Renal cortical epithelial cell (primary cell): ENCODE results near the gene ABCA13. TPM values are rescaled to one million over a fixed set of nuclear protein-coding genes. Genes with fewer than 3 reads are reported as not detected.
"Not testable (repeated sequence)": the region's sequence is repeated elsewhere in the genome, so short reads cannot be mapped to it uniquely, and the experiment has no call there.

Experiments
- DNase-seq: peaks from one replicate; pipeline ENCODE4 v3.0.0-alpha.2; 2011; ENCODE audit warnings: low read depth
- total RNA-seq: library from RNA; depleted of rRNA; stranded (reverse); fragments of >200 nt; gene quantifications from 2 replicates; pipeline ENCODE4 v1.2.3, GENCODE V29; 2014

Gene ABCA13
- 0.45 and 0.87 TPM in 2 replicates for total RNA-seq

DNA sequence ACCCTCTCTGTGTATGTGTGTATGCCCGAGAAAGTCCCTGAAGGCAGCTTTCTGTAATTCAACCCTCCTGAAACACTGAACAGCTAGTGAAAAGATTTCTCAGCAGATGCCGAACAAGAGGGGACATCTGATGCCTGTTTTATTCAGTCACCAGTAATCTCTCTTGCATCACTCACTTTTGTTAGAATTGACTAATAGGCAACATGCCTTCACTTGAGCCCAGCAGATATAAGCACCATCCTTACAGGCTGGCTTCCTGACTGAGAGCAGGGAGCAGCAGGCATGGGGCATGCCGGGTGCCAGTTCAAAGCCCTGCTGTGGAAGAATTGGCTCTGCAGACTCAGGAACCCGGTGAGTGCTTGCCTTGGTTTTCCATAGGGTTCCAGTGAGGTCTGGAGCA is at the start of gene ABCA13:
ABCA13 (plus strand) TSS at position 257 of the 400 bp plus-strand sequence; CDS start at position 283, 26 bp downstream.
- no peak for DNase-seq

DNA sequence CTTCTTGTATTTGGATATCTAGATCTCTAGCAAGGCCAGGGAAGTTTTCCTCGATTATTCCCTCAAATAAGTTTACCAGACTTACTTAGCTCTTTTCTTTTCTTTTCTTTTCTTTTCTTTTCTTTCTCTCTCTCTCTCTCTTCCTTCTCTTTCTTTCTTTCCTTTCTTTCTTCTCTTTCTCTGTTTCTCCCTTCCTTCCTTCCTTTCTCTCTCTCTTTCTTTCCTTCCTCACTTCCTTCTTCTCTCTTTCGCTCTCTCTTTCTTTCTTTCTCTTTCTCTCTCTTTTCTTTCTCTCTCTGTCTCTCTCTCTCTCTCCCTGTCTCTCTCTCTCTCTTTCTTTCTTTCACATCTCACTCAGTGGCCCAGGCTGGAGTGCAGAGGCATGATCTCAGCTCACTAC is 45.2 kb upstream of the ABCA13 start:
- no peak for DNase-seq

DNA sequence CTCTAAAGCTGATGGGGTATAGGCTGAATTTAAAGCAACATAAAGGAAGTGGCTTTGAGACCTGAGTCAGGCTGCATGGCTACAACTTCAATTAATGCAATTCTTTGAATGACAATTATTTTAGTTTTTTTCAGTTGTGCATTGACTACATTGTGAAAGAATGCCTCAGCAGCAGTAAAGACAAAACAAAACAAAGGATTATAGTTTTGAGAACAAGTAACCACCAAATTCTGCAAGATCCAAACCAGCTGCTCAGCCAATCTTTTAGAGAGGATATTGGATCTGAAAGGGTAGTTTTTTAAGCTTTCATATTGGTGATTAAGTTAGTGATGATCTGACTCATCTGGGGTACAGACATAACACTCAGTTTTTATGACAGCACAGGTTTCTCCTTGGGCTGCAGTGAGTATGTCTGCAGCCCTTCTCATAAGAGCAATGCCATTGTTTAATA is 40.6 kb upstream of the ABCA13 start:
- no peak for DNase-seq

DNA sequence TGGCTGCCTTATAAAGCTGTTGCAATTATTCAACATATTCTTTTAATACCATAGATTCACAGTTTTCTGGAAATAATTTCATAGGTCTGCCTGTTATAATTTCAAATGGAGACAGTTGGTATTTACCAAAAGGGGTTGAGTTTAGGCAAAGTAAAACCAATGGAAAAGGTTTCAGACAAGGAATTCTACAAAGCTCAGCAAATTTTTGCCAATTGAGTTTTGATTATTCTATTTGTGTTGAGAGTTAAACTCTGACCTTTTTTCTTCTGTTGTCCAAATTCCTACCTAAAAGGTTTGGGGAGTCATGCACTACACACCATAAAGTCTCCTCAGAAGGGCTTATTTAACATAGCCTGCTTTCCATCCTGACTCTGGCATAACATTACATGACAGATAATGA is 38.5 kb upstream of the ABCA13 start:
- DNase-seq = no peak

- no peak for DNase-seq
These were observed 31.8 kb upstream of the ABCA13 start for GRCh38 chr7:48139459-48139858.

DNA sequence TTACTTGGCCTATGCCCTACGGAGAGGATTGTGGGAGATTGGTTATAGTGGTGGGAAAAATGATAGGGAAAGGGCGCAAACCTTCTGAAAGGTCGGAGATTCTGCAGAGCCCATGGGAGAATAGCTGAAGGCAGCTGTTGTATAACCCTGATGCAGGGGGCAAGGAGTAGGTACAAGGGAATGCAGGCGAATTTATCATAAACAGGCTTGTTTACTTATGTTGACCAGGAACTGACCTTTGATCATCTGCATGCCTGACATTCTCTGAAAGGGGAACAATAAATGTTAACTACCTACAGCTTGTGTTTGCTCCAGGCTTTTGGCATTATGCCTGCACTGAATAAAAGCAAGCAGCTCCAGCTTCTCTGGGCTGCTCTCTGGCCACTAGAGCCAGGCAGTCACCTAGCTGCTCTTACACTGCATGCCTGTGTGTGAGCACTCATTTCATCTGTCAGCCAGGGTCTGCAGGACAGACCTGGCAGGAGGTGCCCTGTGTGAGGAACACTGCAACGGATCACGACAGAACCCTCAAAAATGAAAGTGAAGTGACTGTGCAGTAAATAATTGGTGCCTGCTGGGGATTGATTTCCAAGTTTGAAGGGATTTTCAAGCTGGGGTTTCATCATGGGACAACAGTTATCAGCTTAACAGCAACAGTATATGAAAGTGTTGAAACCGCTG is 31.1 kb upstream of the ABCA13 start:
- DNase-seq = peak; percentile 91

- no peak for DNase-seq
These were observed 29.7 kb upstream of the ABCA13 start for GRCh38 chr7:48141521-48141920.

DNA sequence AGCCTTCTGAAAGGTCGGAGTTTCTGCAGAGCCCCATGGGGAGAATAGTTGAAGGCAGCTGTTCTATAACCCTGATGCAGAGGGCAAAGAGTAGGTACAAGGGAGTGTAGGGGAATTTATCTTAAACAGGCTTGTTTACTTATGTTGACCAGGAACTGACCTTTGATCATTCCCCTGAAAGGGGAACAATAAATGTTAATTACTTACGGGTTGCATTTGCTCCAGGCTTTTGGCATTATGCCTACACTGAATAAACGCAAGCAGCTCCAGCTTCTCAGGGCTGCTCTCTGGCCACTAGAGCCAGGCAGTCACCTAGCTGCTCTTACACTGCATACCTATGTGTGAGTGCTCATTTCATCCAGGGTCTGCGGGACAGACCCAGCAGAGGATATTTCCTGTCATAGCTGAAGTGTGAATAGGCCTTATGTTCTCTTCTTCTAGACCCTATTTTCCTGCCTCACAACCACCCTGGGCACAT is 26.9 kb upstream of the ABCA13 start:
- DNase-seq = peak; percentile 86

GRCh38 chr7:48147078-48147591 is 24.1 kb upstream of the ABCA13 start:
- peak; percentile 79 for DNase-seq

GRCh38 chr7:48147690-48148089 is 23.6 kb upstream of the ABCA13 start:
- DNase-seq = not testable (repeated sequence)

- no peak for DNase-seq
These were observed 22.9 kb upstream of the ABCA13 start for GRCh38 chr7:48148311-48148710.

- DNase-seq = no peak
These were observed 22.2 kb upstream of the ABCA13 start for GRCh38 chr7:48149058-48149457.

DNA sequence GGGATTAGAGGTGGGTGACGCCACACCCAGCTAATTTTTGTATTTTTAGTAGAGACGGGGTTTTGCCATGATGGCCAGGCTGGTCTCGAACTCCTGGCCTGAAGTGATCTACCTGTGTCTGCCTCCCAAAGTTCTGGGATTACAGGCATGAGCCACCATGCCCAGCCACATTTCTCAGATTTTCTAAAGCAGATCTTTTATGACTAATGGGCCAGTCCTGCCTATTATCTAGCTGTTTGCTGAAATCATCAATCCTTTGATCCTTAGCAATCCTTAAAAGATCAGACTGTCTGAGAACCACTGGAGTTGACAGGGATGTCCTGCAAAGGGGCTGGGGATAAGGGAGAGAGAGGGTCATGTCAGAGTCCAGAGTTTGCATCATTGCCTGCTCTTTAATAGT is 21.2 kb upstream of the ABCA13 start:
- DNase-seq = no peak

DNA sequence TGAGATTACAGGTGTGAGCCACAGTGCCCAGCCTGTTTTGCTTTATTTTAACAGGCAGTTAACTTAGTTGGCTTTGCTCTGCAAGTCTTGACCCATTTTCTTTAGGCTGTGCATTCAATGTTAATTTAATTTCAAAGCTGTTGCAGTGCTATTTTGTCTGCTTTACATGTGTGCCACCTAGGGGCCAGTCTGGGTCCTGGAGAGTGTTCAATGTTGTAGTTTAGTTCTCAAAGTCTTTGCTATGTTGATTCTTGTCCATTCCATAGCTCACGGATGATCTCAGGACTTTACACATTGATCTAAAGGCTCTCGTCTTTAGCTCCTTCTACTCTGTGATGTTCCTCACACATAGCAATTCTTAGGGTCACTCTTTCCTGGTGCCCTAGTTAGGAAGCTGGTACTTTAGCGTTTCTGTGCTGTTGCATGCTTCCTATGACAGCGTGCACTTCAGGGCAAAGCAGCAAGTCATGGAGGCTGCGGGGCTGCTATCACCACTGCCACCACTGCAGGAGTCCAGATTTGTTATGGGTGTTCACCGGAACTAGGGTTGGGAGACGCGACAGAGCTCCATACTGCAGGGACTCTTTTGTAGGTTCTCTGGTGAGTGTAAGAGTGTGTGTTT is 16.4 kb upstream of the ABCA13 start:
- peak; percentile 59 for DNase-seq

GRCh38 chr7:48158404-48158803 is 12.9 kb upstream of the ABCA13 start:
- no peak for DNase-seq

DNA sequence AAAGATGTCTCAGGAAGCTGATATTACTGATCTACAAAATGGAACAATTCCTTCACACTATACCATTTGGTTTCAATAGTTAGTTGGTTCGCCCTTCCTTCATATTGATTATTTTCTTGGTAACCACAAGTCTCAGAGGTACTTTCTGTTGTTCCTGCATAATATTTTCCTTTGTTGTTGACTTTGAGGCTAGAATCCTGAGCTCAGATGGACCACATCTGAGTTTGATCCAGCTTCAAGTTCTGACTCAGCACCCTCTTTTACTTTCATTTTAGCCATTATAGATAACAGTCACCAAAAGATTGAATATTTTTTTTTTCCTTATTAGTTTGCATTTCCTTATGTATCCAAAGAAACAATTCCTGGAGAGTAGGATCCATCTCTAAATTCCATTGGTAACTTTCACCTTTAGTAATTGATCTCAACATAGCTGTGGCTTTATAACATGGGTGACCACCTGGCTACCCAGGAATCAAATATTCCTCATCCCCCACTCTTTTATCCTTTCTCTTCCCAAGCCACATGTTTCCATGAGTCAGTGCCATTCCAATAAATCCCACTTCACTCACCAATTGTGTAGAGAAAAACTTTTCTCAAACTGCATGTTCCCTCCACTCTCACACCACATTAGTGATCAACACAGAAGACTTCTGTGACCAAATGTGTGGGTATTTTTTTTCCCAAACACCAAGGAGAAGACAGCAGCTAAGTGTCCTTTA is 9.7 kb upstream of the ABCA13 start:
- no peak for DNase-seq

GRCh38 chr7:48165157-48165556 is 6.1 kb upstream of the ABCA13 start:
- no peak for DNase-seq

DNA sequence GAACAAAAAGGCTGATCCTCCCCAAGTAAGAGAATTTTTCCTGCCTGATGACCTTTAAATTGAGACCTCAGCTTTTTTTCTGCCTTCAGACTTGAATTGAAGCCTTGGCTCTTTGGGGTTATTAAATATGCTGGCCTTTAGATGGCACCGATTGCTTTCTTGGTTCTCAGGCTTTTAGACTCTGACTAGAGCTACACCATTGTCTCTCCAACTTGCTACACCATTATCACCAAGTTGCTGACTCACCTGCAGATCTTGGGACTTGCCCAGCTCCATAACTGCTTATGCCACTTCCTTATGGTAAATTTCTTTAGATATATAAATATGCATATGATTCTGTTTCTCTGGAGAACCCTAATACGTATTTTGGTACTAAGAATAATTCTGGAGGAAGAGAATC is 3.1 kb upstream of the ABCA13 start:
- peak; percentile 57 for DNase-seq

DNA sequence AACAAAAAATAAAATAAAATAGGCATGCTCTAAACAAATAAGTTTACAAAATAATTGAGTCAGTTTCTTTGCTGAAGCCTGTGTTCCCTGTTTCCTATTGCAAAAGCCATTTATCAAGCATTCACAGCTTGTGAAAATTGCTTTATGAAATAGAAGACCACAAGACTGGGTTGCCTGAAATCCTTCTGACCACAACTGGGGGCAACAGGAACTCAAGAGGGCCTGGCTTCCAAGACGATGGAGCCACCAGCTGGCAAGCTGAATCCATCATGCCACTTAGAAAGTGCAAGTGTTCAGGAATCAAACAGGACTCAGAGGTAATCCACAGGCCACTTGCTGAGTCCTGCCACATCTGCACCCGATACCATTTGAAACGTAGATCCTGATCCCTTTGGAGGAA is 752 bp upstream of the ABCA13 start:
- no peak for DNase-seq

DNA sequence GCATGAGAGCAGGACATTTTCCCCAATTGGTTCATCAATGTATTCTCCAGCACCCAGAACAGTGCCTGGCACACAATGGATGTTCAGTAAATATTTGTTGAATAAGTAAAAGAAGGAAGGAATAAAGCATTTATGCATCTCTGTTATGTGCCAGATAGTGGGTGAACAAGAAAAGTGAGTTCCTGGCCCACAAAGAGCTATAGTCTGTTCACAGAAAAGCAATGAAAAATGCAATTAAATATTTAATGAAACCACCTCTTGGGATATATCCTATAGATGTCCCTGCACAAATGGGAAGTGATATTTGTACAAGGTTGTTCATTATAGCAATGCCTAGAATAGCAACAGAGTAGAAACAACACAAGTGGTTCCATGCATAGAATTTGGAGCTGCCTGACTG is 2.1 kb downstream of the ABCA13 start:
- no peak for DNase-seq

GRCh38 chr7:48173756-48174382 is 2.6 kb downstream of the ABCA13 start:
- peak; percentile 38 for DNase-seq

DNA sequence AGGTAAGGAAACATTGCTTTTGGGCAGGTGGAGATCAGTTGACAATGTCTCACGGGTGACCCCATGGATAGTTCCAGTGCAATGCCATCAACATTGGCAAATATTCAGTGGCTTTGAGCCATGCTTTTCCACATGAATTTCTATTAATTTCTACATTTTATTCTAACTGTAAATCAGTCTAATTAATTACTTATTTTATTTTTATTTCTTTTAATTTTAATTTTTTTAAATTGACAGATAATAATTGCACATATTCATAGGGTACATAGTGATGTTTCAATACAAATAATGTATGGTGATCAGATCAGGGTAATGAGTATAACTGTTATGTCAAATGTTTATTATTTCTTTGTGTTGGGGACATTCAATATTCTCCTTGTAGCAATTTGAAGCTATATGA is 3.8 kb downstream of the ABCA13 start:
- no peak for DNase-seq
